Kidney epithelial cell (primary cell): ENCODE data around the gene FGGY. TPM values are rescaled to one million over a fixed set of nuclear protein-coding genes. Genes with fewer than 3 reads are reported as not detected.

ENCODE experiments used
- DNase-seq: peaks from one replicate; pipeline ENCODE4 v3.0.0-alpha.2; 2010; ENCODE audit warnings: low read depth
- H3K27me3 ChIP-seq: 2 replicates; pipeline ENCODE4 v1.6.0; 2011; ENCODE audit warnings: low read length; ENCODE audit not compliant: control insufficient read depth, insufficient read depth
- H3K36me3 ChIP-seq: 2 replicates; pipeline ENCODE4 v1.5.1; 2011; ENCODE audit warnings: low read length; ENCODE audit not compliant: control insufficient read depth, insufficient read depth
- H3K4me3 ChIP-seq: 2 replicates; pipeline ENCODE4 v1.5.1; 2011; ENCODE audit warnings: low read depth, mild to moderate bottlenecking, control low read depth, low read length
- CTCF ChIP-seq: IDR thresholded peaks from 2 replicates; pipeline ENCODE4 v1.5.1; 2011; ENCODE audit warnings: mild to moderate bottlenecking, moderate library complexity, low read length, control low read depth, inconsistent platforms; ENCODE audit not compliant: insufficient read depth, poor library complexity, severe bottlenecking
- total RNA-seq: library from RNA; depleted of rRNA; stranded (reverse); fragments of >200 nt; gene quantifications from 2 replicates; pipeline ENCODE4 v1.2.3, GENCODE V29; 2015

Gene FGGY
- total RNA-seq, 1 donor from 2014 or later: 8.6 TPM

- TF ChIP-seq CTCF: no peak
- no peak for DNase-seq
- no peaks in the 10 kb centered on the region for H3K27me3 ChIP-seq
- H3K4me3 ChIP-seq: no peak overlapping the region
- no peaks in the 10 kb centered on the region for H3K36me3 ChIP-seq
These were observed 460.4 kb downstream of the FGGY start for GRCh38 chr1:59757197-59757747.

- peak; percentile 32 for DNase-seq
- peak; percentile 89 for TF ChIP-seq CTCF
- no peaks in the 10 kb centered on the region for H3K36me3 ChIP-seq
- H3K4me3 ChIP-seq: no peak overlapping the region
- H3K27me3 ChIP-seq: no peaks in the 10 kb centered on the region
These were observed 462.4 kb downstream of the FGGY start for GRCh38 chr1:59759156-59759925.

- H3K4me3 ChIP-seq: no peak overlapping the region
- TF ChIP-seq CTCF: no peak
- no peak for DNase-seq
- H3K27me3 ChIP-seq: no peaks in the 10 kb centered on the region
- H3K36me3 ChIP-seq: no peaks in the 10 kb centered on the region
These were observed 464.5 kb downstream of the FGGY start for GRCh38 chr1:59761443-59761842.

- TF ChIP-seq CTCF: no peak
- no peak for DNase-seq
- no peaks in the 10 kb centered on the region for H3K36me3 ChIP-seq
- no peaks in the 10 kb centered on the region for H3K27me3 ChIP-seq
- H3K4me3 ChIP-seq: no peak overlapping the region
These were observed 466.5 kb downstream of the FGGY start for GRCh38 chr1:59763418-59763817.

- TF ChIP-seq CTCF: no peak
- no peaks in the 10 kb centered on the region for H3K27me3 ChIP-seq
- no peak for DNase-seq
These were observed 468.3 kb downstream of the FGGY start for GRCh38 chr1:59765011-59765730.

More at GRCh38 chr1:59765011-59765730, 468.3 kb downstream of the FGGY start:
- H3K4me3 ChIP-seq: no peak overlapping the region
- no peaks in the 10 kb centered on the region for H3K36me3 ChIP-seq
